PC-3 (cell line): Measurements from ENCODE around the gene MOB1B. TPM values are rescaled to one million over a fixed set of nuclear protein-coding genes. Genes with fewer than 3 reads are reported as not detected.

Source experiments
- ATAC-seq: fragments of 200-7000 bp; cut with Tn5 transposase; 2 replicates; pipeline ENCODE4 v1.9.1; 2020; ENCODE audit warnings: mild to moderate bottlenecking, moderate library complexity
- BruUV-seq: library from RNA; stranded (reverse); fragments of 400-500 nt; replicated peaks from 2 replicates; lab custom pipeline; 2021; lab: Mats Ljungman, UMichigan
- CTCF ChIA-PET: fragments of 300-600 bp; sonication (Branson Sonifier 250); formaldehyde crosslinking; loops from one replicate; lab custom pipeline; 2022; ENCODE audit warnings: antibody characterized with exemption; lab: Charles Lee
- POLR2A ChIA-PET: fragments of 300-600 bp; sonication (Branson Sonifier 250); formaldehyde crosslinking; loops from one replicate; lab custom pipeline; 2022; ENCODE audit warnings: antibody characterized with exemption; ENCODE audit not compliant: unreplicated experiment; lab: Charles Lee
- DNase-seq: peaks from one replicate; pipeline ENCODE4 v3.0.0-alpha.2; 2015
- H2AFZ ChIP-seq: fragments of 300-600 bp; sonication (generic); 2 replicates; pipeline ENCODE4 v1.6.0; 2016; ENCODE audit warnings: antibody characterized with exemption, low read length
- H3F3A ChIP-seq: fragments of 300-600 bp; sonication (generic); one replicate; pipeline ENCODE4 v1.6.0; 2017; ENCODE audit warnings: antibody characterized with exemption, low read length, control low read depth, mild to moderate bottlenecking; ENCODE audit not compliant: unreplicated experiment
- H3K27ac ChIP-seq: fragments of 300-600 bp; sonication (generic); 2 replicates; pipeline ENCODE4 v1.5.1; 2016; ENCODE audit warnings: mild to moderate bottlenecking, low read length
- H3K27me3 ChIP-seq: fragments of 300-600 bp; sonication (generic); 2 replicates; pipeline ENCODE4 v1.6.1; 2016; ENCODE audit warnings: low read length, mixed read lengths
- H3K36me3 ChIP-seq: fragments of 300-600 bp; sonication (generic); 2 replicates; pipeline ENCODE4 v1.6.1; 2016; ENCODE audit warnings: low read depth, mixed run types, low read length, mixed read lengths
- H3K4me1 ChIP-seq: fragments of 300-600 bp; sonication (generic); 2 replicates; pipeline ENCODE4 v1.5.1; 2016; ENCODE audit warnings: low read length; ENCODE audit not compliant: insufficient read depth
- H3K4me2 ChIP-seq: fragments of 300-600 bp; sonication (generic); 2 replicates; pipeline ENCODE4 v1.6.0; 2016; ENCODE audit warnings: low read length
- H3K4me3 ChIP-seq: fragments of 300-600 bp; sonication (generic); 2 replicates; pipeline ENCODE4 v1.5.1; 2016; ENCODE audit warnings: mild to moderate bottlenecking, low read length, mixed read lengths
- H3K79me2 ChIP-seq: fragments of 300-600 bp; sonication (generic); 2 replicates; pipeline ENCODE4 v1.6.1; 2017; ENCODE audit warnings: low read length, mixed read lengths
- H3K9ac ChIP-seq: fragments of 300-600 bp; sonication (generic); 2 replicates; pipeline ENCODE4 v1.6.0; 2016; ENCODE audit warnings: mild to moderate bottlenecking, low read length
- H3K9me2 ChIP-seq: fragments of 300-600 bp; sonication (generic); replicated peaks from 2 replicates; pipeline ENCODE4 v1.6.1; 2016; ENCODE audit warnings: mixed run types, low read length, mixed read lengths
- H3K9me3 ChIP-seq: fragments of 300-600 bp; sonication (generic); 2 replicates; pipeline ENCODE4 v1.6.1; 2016; ENCODE audit warnings: low read length, mixed read lengths
- H4K20me1 ChIP-seq: fragments of 300-600 bp; sonication (generic); 2 replicates; pipeline ENCODE4 v1.6.1; 2016; ENCODE audit warnings: low read length, mixed read lengths
- CTCF ChIP-seq: fragments of 300-600 bp; sonication (generic); conservative IDR thresholded peaks from 2 replicates; pipeline ENCODE4 v1.5.1; 2017; ENCODE audit warnings: antibody characterized with exemption, low read depth, mild to moderate bottlenecking, low read length
- EZH2 ChIP-seq: fragments of 300-600 bp; sonication (generic); IDR thresholded peaks from one replicate; pipeline ENCODE4 v1.6.1; 2017; ENCODE audit warnings: antibody characterized with exemption, mild to moderate bottlenecking, low read length; ENCODE audit not compliant: unreplicated experiment
- EZH2phosphoT487 ChIP-seq: fragments of 300-600 bp; sonication (generic); IDR thresholded peaks from 2 replicates; pipeline ENCODE4 v1.6.1; 2018; ENCODE audit warnings: mild to moderate bottlenecking, antibody characterized with exemption, low read length, borderline replicate concordance
- intact Hi-C: fragments of 100-400 bp; cut with micrococcal nuclease; formaldehyde crosslinking; loops from 2 replicates; pipeline ENCODE4 v1.9.0; 2023
- total RNA-seq: library from RNA; depleted of rRNA; stranded (reverse); fragments of >200 nt; gene quantifications from 2 replicates; pipeline ENCODE4 v1.2.3, GENCODE V29; 2014

Gene MOB1B
- total RNA-seq, 1 experiment from 2014 or later, result 11.4 TPM

- H3K4me3 ChIP-seq, result no peak overlapping the region
- no peak overlapping the region for H3K27ac ChIP-seq
- H3F3A ChIP-seq, result no peaks in the 10 kb centered on the region
- DNase-seq, result peak; percentile 29
- CTCF ChIA-PET, result no interaction called here
- H2AFZ ChIP-seq, result no peak overlapping the region
- H3K4me1 ChIP-seq, result peaks cover 12% of the 10 kb centered on the region
- no peaks in the 10 kb centered on the region for H3K9me3 ChIP-seq
- H3K4me2 ChIP-seq, result peak overlapping the region; percentile 8; the same call in 1 of the 2 replicates
- H3K9me2 ChIP-seq, result no peaks in the 10 kb centered on the region
- intact Hi-C loops, result loop anchor here (5.0 kb wide), 1 partner anchor 224 kb away; no protein-coding TSS in a partner anchor
- H3K79me2 ChIP-seq, result peaks cover 49% of the 10 kb centered on the region
- no peak for TF ChIP-seq EZH2phosphoT487
- no peak for TF ChIP-seq EZH2
- no peak for TF ChIP-seq CTCF
- BruUV-seq, result no TSS peak
- peaks cover 4% of the 10 kb centered on the region; the same call in 1 of the 2 replicates for H4K20me1 ChIP-seq
- ATAC-seq, result peak; percentile 82
- H3K9ac ChIP-seq, result no peak overlapping the region
- H3K27me3 ChIP-seq, result no peaks in the 10 kb centered on the region
- 0 out of 2 replicates have a peak, but pooled peaks cover 3% of the 10 kb centered on the region for H3K36me3 ChIP-seq
- POLR2A ChIA-PET, result no interaction called here
Observed at GRCh38 chr4:70931347-70931746, 29.2 kb downstream of the MOB1B start.

- H3K9me3 ChIP-seq, result no peaks in the 10 kb centered on the region
- ChIA-PET POLR2A (no interaction called here), CTCF (no interaction called here)
- TF ChIP-seq EZH2, result no peak
- no peak for TF ChIP-seq CTCF
- no peak for TF ChIP-seq EZH2phosphoT487
- H4K20me1 ChIP-seq, result peaks cover 4% of the 10 kb centered on the region; the same call in 1 of the 2 replicates
- H3K27ac ChIP-seq, result no peak overlapping the region
- no peak overlapping the region for H2AFZ ChIP-seq
- no peak overlapping the region for H3K4me2 ChIP-seq
- no TSS peak for BruUV-seq
- 0 out of 2 replicates have a peak, but pooled peaks cover 3% of the 10 kb centered on the region for H3K36me3 ChIP-seq
- H3K9me2 ChIP-seq, result no peaks in the 10 kb centered on the region
- no peaks in the 10 kb centered on the region for H3F3A ChIP-seq
- no peak for DNase-seq
- no peaks in the 10 kb centered on the region for H3K27me3 ChIP-seq
- H3K4me3 ChIP-seq, result no peak overlapping the region
- ATAC-seq, result no peak
- H3K79me2 ChIP-seq, result peaks cover 45% of the 10 kb centered on the region
- intact Hi-C loops, result loop anchor here (5.0 kb wide), 1 partner anchor 226 kb away; no protein-coding TSS in a partner anchor
- H3K4me1 ChIP-seq, result peaks cover 12% of the 10 kb centered on the region
- H3K9ac ChIP-seq, result no peak overlapping the region
Observed at GRCh38 chr4:70932984-70933383, 30.8 kb downstream of the MOB1B start.

GRCh38 chr4:70935038-70935695 is 33.0 kb downstream of the MOB1B start:
- H3K4me2 ChIP-seq, result no peak overlapping the region
- BruUV-seq, result no TSS peak
- H2AFZ ChIP-seq, result no peak overlapping the region
- H3F3A ChIP-seq, result no peaks in the 10 kb centered on the region
- peaks cover 12% of the 10 kb centered on the region for H3K4me1 ChIP-seq
- H4K20me1 ChIP-seq, result peaks cover 4% of the 10 kb centered on the region; the same call in 1 of the 2 replicates
- intact Hi-C loops, result no loop called here
- TF ChIP-seq CTCF, result no peak
- TF ChIP-seq EZH2phosphoT487, result no peak
- no peak for TF ChIP-seq EZH2
- H3K79me2 ChIP-seq, result peaks cover 45% of the 10 kb centered on the region
- H3K9me3 ChIP-seq, result no peaks in the 10 kb centered on the region
- ChIA-PET CTCF (no interaction called here), POLR2A (no interaction called here)
- H3K9me2 ChIP-seq, result no peaks in the 10 kb centered on the region
- H3K27me3 ChIP-seq, result no peaks in the 10 kb centered on the region
- H3K27ac ChIP-seq, result no peak overlapping the region
- H3K4me3 ChIP-seq, result no peak overlapping the region
- no peak overlapping the region for H3K9ac ChIP-seq
- no peak for DNase-seq
- no peaks in the 10 kb centered on the region for H3K36me3 ChIP-seq
- ATAC-seq, result no peak
